Natural killer cell treated with Interleukin-12 subunit alpha and Interleukin-12 subunit beta and Interleukin-15 and Interleukin-18, amount 100 ng/mL, for 72 hours (primary cell): ENCODE measurements around the gene NOX3. TPM values are rescaled to one million over a fixed set of nuclear protein-coding genes. Genes with fewer than 3 reads are reported as not detected.
"Not testable (repeated sequence)": the region's sequence is repeated elsewhere in the genome, so short reads cannot be mapped to it uniquely, and the experiment has no call there.

Experiments
- ATAC-seq, 2 donors: fragments of 150-1000 bp; cut with Tn5 transposase in 1 of 2; sonication (Bioruptor Pico), chemical (Tn5 transposase) in 1 of 2; 2 replicates each; pipeline ENCODE4 v1.10.0; 2021
- DNase-seq: peaks from one replicate; pipeline ENCODE4 v3.0.0; 2022; ENCODE audit warnings: low spot score
- H3K27ac Mint-ChIP-seq, 2 donors: 1 replicate in 1 of 2; 2 replicates in 1 of 2; pipeline ENCODE4 v1.8.0; 2022; ENCODE audit warnings: mixed read lengths in 2 of 2, mild to moderate bottlenecking in 1 of 2, moderate library complexity in 1 of 2
- H3K27me3 Mint-ChIP-seq, 2 donors: 1 replicate in 1 of 2; 2 replicates in 1 of 2; pipeline ENCODE4 v1.8.0; 2022; ENCODE audit warnings: mixed read lengths in 2 of 2
- H3K36me3 Mint-ChIP-seq: one replicate; pipeline ENCODE4 v1.8.0; 2022; ENCODE audit warnings: mixed read lengths
- H3K4me1 Mint-ChIP-seq, 2 donors: 1 replicate in 1 of 2; 2 replicates in 1 of 2; pipeline ENCODE4 v1.8.0; 2022; ENCODE audit warnings: low read depth in 2 of 2, mixed read lengths in 2 of 2, mild to moderate bottlenecking in 1 of 2
- H3K4me3 Mint-ChIP-seq: one replicate; pipeline ENCODE4 v1.8.0; 2022; ENCODE audit warnings: mixed read lengths
- H3K9me3 Mint-ChIP-seq: 2 replicates; pipeline ENCODE4 v1.8.0; 2022; ENCODE audit warnings: mixed read lengths
- total RNA-seq, 2 donors: library from RNA; stranded (reverse); gene quantifications; one replicate each; pipeline ENCODE4 v1.2.3, GENCODE V29; 2022

Gene NOX3
- total RNA-seq, 2 donors from 2014 or later = not detected

DNA sequence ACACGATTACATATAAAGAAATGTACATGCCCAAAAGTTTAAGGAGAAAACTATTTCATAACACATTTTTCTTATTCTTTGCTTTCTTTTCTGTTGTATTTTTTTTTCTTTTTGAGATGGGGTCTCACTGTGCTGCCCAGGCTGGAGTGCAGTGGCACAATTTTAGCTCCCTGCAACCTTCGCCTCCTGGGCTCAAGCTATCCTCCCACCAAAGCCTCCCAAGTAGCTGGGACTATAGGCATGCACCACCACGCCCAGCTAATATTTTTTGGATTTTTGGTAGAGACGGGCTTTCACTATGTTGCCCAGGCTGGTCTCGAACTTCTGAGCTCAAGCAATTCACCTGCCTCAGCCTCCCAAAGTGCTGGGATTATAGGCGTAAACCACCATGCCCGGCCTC, 4.1 kb downstream of the NOX3 start:
- H3K4me1 Mint-ChIP-seq, ATAC-seq: not testable (repeated sequence)
- H3K27me3 Mint-ChIP-seq = peaks cover 22 to 24% of the 10 kb centered on the region in 2 donors

DNA sequence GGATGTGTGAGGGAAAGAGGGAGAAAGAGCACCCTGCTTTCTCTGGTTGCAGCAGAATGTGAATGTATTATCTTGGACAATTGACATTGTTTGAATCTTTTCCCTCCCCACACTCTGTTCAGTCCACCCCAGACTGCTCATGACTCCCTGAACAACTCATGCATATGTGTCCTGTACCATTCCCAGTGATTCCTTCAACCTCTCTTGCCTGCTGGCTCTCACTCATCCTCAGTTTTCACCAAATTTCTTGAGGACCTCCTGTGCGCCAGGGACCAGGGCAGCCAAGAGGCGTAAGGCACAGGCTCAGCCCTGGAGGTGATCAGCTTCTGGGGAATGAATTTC, 5.4 kb downstream of the NOX3 start:
- ATAC-seq (no peak), DNase-seq (no peak)
- Mint-ChIP-seq H3K36me3 (no peaks in the 10 kb centered on the region), H3K27ac (no peak overlapping the region), H3K4me1 (peaks cover 0 to 9% of the 10 kb centered on the region in 2 donors), H3K9me3 (no peaks in the 10 kb centered on the region), H3K27me3 (peaks cover 19 to 22% of the 10 kb centered on the region in 2 donors), H3K4me3 (no peak overlapping the region)

More for the DNA sequence above, 4.1 kb downstream of the NOX3 start:
- not testable (repeated sequence) for H3K27ac Mint-ChIP-seq, H3K36me3 Mint-ChIP-seq, H3K9me3 Mint-ChIP-seq, DNase-seq, H3K4me3 Mint-ChIP-seq

DNA sequence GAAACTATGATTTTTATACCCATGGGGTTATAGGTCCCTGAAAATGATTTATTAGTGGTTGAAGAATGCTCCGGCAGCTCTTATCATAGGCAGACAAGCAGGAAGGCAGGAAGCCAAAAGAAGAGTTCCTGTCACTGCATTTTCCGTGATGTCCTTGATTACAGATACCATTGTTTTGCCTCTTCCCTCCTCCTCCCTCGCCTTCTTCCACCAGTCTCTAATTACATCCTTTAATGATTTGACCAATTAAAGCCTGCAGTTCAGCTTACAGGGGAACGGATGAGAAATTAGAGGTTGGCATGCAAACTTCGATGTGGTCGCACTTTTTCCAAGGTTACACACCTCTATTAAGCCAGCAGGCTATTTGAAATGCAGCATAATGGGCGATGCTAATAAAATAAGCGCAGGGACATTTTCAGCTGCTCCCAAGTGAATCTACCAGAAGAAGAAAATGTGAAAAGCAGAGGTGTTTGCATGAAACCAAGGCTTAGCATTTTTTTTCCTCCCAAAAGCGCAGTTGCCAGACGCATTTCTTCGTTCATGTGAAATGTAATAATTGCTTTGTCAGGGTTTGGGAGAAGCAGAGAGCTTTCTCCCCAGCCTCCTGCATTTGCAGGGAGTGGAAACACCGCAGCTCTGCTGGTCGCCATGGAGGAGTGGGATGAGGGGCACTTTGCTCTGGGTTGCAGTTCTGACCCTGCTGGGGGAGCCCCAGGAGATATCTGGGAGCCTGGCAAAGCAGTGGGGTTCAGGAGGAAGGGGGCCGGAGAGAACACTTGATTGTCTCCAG, 6.0 kb downstream of the NOX3 start:
- H3K36me3 Mint-ChIP-seq = no peaks in the 10 kb centered on the region
- H3K27ac Mint-ChIP-seq = no peak overlapping the region
- H3K4me3 Mint-ChIP-seq = no peak overlapping the region
- peaks cover 0 to 12% of the 10 kb centered on the region in 2 donors for H3K4me1 Mint-ChIP-seq
- no peaks in the 10 kb centered on the region for H3K9me3 Mint-ChIP-seq
- ATAC-seq (no peak), DNase-seq (no peak)
- H3K27me3 Mint-ChIP-seq = peaks cover 19% of the 10 kb centered on the region in 2 donors

DNA sequence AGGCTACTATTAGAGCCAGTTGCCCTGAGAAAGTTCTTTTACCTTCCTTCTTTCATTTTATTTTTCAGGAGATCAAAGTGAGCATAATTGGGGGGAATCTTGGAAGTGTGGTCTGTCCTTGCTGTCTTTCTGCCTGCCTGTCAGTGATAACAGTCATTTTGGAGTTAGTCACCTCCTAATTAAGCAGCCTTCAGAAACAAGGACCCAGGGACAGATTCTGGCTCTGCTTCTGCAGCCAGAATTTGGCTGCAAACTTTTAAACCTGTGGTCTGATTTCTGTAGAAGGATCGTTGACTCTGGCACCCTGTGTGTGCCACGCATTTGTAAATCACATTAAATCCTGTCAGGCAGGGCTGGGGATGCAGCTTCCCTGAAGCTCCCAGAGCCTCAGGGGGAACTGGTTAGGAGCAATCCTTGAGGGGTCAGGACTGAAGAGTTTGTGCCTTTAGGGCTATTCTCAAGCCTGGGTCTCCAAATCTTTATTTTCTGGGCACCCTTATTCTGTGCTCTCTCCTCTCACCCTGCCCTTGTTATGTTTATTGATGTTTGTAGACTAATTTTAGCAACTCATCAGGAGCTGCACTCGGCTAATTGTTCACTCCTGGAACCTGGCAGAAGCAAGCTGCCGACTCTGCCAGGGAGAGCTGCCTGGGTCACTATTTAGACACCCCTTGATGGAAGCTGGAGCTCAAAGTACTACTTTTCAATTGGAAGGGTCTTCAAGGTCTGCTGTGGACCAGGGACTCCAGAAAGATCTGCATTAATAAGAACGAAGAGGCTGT, 6.8 kb downstream of the NOX3 start:
- Mint-ChIP-seq H3K36me3 (no peaks in the 10 kb centered on the region), H3K27me3 (peaks cover 14 to 19% of the 10 kb centered on the region in 2 donors), H3K4me1 (peaks cover 0 to 20% of the 10 kb centered on the region in 2 donors), H3K4me3 (no peak overlapping the region), H3K27ac (no peak overlapping the region), H3K9me3 (no peaks in the 10 kb centered on the region)
- ATAC-seq = no peak
- no peak for DNase-seq

DNA sequence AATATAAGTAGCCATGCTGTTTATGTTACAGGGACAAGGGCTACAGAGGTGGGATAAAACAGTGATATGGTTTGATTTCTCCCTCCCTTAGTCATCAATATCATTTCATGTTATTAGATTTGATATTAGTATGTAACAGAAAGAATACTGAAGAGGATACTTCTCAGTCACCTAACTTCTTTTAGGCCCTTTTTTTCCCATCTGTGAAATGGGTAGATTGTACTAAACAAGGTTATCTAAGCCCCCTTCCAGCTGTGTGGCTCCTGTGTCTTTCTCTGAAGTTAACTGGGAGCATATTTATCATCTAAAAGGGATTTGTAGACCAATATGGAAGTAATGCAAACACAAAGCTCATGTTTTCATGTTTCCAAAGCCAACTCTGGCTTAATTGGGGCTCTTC, 7.7 kb downstream of the NOX3 start:
- peaks cover 0 to 20% of the 10 kb centered on the region in 2 donors for H3K4me1 Mint-ChIP-seq
- no peak overlapping the region for H3K4me3 Mint-ChIP-seq
- ATAC-seq (no peak), DNase-seq (no peak)
- H3K9me3 Mint-ChIP-seq = no peaks in the 10 kb centered on the region
- H3K36me3 Mint-ChIP-seq = no peaks in the 10 kb centered on the region
- no peak overlapping the region for H3K27ac Mint-ChIP-seq
- peaks cover 10 to 19% of the 10 kb centered on the region in 2 donors for H3K27me3 Mint-ChIP-seq

DNA sequence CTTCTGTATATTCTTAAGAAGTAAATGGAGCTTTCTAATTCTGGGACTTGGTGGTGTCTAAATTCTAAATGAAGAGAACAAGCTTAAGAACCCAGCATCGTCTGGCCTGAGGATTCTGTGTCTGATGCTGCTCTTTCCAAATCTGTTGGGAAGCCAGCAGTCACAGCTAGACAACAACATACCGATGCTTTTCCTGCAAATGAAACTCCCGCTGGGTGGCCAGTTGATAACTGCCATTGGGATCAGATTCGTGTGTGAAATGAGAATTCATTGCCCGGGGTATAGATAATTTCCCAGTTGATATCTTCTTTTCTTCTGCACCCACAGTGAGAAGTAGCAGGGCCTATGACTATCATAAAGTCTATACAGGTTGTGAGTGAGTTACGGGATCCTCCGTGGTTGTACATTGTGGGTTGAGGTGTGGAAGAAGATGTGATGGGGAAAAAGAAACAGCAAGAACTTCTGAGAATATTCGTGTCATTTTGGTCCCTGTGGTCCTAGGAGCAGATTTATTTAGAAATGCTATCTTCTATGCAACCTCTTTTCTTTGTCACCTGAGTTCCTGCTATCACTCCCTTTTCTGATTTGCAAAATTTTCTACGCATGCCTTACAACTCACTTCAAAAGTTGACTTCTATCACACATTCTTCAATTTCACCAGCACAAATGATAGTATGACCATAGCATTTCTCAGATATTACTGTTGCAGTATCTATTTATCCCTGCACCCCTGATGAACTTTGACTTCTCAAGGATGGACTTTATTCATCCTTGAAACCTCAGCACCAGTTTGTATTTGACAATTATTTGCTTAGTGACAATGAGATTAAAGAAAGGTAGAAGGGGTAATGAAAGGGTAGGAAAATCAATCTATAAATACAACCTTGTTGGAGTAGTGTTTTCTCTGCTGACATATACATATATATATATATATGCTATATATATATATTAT, 10.4 kb downstream of the NOX3 start:
- peaks cover 7 to 13% of the 10 kb centered on the region in 2 donors for H3K27me3 Mint-ChIP-seq
- no peaks in the 10 kb centered on the region for H3K9me3 Mint-ChIP-seq
- H3K27ac Mint-ChIP-seq = no peak overlapping the region
- H3K4me1 Mint-ChIP-seq = peaks cover 0 to 20% of the 10 kb centered on the region in 2 donors
- DNase-seq = no peak
- H3K4me3 Mint-ChIP-seq = no peak overlapping the region
- H3K36me3 Mint-ChIP-seq = no peaks in the 10 kb centered on the region
- ATAC-seq = peak; percentile 20 to 32

DNA sequence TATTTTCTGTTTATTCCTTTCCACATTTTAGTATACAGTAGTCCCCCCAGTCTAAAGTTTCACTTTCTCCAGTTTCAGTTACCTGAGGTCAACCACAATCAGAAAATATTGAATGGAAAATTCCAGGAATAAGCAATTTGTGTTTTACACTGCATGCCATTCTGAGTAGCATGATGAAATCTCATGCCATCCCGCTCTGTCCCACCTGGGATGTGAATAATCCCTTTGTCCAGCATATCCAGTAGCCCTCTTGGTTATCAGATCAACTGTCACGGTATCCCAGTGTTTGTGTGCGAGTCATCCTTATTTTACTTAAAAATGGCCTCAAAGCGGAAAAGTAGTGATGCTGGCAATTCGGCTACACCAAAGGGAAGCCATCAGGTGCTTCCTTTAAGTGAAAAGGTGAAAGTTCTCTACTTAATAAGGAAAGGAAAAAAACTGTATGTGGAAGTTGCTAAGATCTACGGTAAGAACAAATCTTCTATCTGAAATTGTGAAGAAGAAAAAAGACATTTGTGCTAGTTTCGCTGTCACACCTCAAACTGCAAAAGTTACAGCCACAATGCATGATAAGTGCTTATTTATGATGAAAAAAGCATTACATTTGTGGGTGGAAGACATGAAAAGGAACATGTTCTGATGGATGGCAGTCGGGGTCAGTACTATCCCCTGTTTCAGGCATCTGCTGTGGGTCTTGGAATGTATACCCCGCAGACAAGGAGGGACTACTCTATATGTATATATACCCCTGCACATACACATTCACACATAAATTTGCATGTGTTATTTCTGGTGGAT, 11.3 kb downstream of the NOX3 start:
- DNase-seq (no peak), ATAC-seq (no peak)
- Mint-ChIP-seq H3K27ac (no peak overlapping the region), H3K36me3 (no peaks in the 10 kb centered on the region), H3K4me3 (no peak overlapping the region), H3K9me3 (no peaks in the 10 kb centered on the region), H3K4me1 (peaks cover 0 to 17% of the 10 kb centered on the region in 2 donors), H3K27me3 (peaks cover 6 to 7% of the 10 kb centered on the region in 2 donors)

DNA sequence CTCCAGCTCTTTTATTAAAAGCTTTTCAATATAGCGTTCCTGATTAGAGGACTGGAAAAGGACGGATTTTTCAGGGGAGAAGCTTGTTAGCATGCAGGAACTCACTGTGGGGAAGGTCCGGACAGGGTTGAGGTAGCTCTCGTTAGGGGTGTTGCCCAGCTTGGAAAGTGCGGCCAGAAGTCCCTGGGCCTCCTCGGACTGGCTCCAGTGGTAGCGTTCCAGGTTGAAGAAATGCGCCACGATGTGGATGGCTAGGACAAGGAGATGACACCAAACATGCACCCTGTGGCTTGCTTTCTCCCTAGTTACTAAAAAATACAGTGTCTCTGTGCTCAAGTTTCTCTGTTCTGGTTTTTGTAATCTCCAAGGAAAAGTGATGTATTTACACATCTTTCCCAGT, 12.5 kb downstream of the NOX3 start:
- Mint-ChIP-seq H3K9me3 (no peaks in the 10 kb centered on the region), H3K4me1 (peaks cover 0 to 14% of the 10 kb centered on the region in 2 donors), H3K27me3 (peaks cover 3 to 7% of the 10 kb centered on the region in 2 donors), H3K27ac (no peak overlapping the region), H3K36me3 (no peaks in the 10 kb centered on the region), H3K4me3 (no peak overlapping the region)
- no peak for ATAC-seq
- DNase-seq = no peak

DNA sequence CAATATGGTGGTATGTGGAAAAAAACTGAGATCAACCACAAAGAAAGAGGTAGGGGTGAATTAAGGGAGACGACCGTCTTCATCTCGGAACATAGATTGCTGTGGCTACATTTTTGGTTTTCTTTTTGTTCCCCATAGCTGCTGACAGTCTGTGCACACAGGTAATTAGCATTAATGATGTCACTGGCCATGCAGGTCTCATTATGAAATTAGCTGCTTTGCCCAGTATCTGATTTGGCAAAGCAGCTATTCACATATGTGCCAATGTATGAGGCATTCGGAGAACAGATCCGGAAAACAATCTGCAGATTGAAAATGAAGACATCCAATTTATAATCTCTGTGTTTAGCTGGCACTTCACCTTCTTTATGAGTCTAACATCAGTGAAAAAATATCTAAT, 13.1 kb downstream of the NOX3 start:
- H3K27me3 Mint-ChIP-seq = peaks cover under 1 to 4% of the 10 kb centered on the region in 2 donors
- no peak overlapping the region for H3K4me3 Mint-ChIP-seq
- no peak for DNase-seq
- H3K27ac Mint-ChIP-seq = no peak overlapping the region
- no peaks in the 10 kb centered on the region for H3K36me3 Mint-ChIP-seq
- no peak for ATAC-seq
- H3K9me3 Mint-ChIP-seq = no peaks in the 10 kb centered on the region
- peaks cover 0 to 14% of the 10 kb centered on the region in 2 donors for H3K4me1 Mint-ChIP-seq

DNA sequence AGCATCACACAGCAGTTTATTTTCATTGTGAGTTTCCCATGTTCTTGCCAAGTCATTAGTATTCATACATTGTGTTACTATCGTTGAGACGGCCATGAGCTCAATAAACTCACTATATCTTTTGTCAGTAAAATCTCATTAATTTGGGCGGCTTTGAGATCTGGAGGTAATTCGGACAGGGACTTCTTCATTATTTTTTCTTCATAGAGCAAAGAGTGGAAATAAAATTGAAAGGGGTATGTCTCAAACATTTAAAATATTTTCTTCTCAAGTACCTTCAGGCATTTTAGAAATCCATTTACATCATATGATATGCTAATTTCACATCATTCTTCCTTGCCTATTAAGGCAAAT, 14.6 kb downstream of the NOX3 start:
- no peak overlapping the region for H3K4me3 Mint-ChIP-seq
- ATAC-seq (no peak), DNase-seq (no peak)
- H3K27me3 Mint-ChIP-seq = no peaks in the 10 kb centered on the region
- no peaks in the 10 kb centered on the region for H3K9me3 Mint-ChIP-seq
- no peaks in the 10 kb centered on the region for H3K36me3 Mint-ChIP-seq
- no peak overlapping the region for H3K27ac Mint-ChIP-seq
- H3K4me1 Mint-ChIP-seq = peaks cover 0 to 17% of the 10 kb centered on the region in 2 donors

DNA sequence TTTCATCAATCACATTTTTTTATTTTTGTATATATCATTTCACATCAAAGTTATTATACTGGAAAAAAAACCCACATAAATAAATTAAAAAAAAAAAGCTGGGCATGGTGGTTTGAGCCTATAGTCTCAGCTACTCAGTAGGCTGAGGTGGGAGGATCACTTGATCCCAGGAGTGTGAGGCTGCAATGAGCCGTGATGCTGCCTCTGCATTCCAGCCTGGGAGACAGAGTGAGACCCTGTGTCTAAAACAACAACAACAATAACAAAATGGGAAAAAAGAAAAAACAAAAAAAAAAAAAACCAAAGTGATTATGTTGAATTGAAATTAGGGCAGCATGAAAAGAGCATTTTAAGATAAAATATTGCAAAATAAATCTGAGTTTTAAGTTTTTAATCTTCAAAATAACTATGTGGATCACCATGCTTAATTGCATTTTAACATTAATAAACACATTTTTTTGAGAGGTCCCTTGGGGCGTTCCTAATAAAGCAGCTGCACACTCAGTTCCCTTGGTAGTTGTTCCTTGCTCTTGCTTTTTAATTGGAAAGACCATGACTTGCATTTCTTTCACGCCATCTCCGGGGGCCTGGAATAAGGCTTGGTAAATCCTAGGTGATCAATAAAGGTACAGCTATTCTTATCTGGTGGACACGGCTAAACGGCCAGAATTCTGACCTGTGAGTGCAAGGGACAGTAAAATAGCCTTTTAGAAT, 15.1 kb downstream of the NOX3 start:
- Mint-ChIP-seq H3K27me3 (no peaks in the 10 kb centered on the region), H3K27ac (no peak overlapping the region), H3K9me3 (no peaks in the 10 kb centered on the region), H3K4me3 (no peak overlapping the region), H3K4me1 (peaks cover 0 to 17% of the 10 kb centered on the region in 2 donors), H3K36me3 (no peaks in the 10 kb centered on the region)
- DNase-seq (no peak), ATAC-seq (no peak)

DNA sequence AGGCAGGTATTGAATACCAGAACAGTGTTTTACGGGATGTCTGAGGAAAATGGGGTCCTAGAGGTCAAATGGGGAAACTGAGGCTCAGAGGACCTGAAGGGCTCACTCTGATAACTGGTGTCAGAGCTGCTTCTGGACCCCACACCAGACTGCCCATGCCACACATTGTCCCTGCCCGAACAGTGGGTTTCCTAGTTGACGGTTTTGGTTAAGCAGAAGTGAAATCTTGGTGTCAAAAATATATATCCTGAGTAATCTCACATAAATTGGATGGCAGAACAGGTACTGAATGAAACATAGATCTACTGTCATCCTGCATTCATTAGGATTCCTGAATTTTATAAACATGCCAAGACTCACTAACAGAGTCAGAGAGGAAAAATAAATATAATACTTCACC, 16.3 kb downstream of the NOX3 start:
- peaks cover 0 to 7% of the 10 kb centered on the region in 2 donors for H3K27me3 Mint-ChIP-seq
- H3K4me1 Mint-ChIP-seq = peaks cover 0 to 8% of the 10 kb centered on the region in 2 donors
- H3K36me3 Mint-ChIP-seq = no peaks in the 10 kb centered on the region
- no peak overlapping the region for H3K27ac Mint-ChIP-seq
- no peak for ATAC-seq
- no peak overlapping the region for H3K4me3 Mint-ChIP-seq
- no peak for DNase-seq
- H3K9me3 Mint-ChIP-seq = no peaks in the 10 kb centered on the region
